HEK293 (cell line): ENCODE results near the gene CD151.

Experiments used
- CTCF ChIP-seq: fragments of 450-650 bp; formaldehyde crosslinking; IDR thresholded peaks from 2 replicates; pipeline ENCODE4 v1.5.1; 2016; ENCODE audit warnings: missing biosample characterization, missing genetic modification characterization
- KLF16 ChIP-seq: fragments of 450-650 bp; formaldehyde crosslinking; IDR thresholded peaks from 2 replicates; pipeline ENCODE4 v1.5.1; 2017; ENCODE audit warnings: missing biosample characterization, missing genetic modification characterization
- ZNF174 ChIP-seq: fragments of 450-650 bp; formaldehyde crosslinking; IDR thresholded peaks from 2 replicates; pipeline ENCODE4 v1.5.0; 2017; ENCODE audit warnings: missing biosample characterization, mild to moderate bottlenecking, missing genetic modification characterization
- ZNF214 ChIP-seq: fragments of 450-650 bp; formaldehyde crosslinking; IDR thresholded peaks from 2 replicates; pipeline ENCODE4 v1.5.1; 2017; ENCODE audit warnings: missing biosample characterization, mild to moderate bottlenecking, missing genetic modification characterization, borderline replicate concordance
- ZNF747 ChIP-seq: fragments of 450-650 bp; formaldehyde crosslinking; IDR thresholded peaks from 2 replicates; pipeline ENCODE4 v1.5.1; 2016; ENCODE audit warnings: missing biosample characterization, missing genetic modification characterization

DNA sequence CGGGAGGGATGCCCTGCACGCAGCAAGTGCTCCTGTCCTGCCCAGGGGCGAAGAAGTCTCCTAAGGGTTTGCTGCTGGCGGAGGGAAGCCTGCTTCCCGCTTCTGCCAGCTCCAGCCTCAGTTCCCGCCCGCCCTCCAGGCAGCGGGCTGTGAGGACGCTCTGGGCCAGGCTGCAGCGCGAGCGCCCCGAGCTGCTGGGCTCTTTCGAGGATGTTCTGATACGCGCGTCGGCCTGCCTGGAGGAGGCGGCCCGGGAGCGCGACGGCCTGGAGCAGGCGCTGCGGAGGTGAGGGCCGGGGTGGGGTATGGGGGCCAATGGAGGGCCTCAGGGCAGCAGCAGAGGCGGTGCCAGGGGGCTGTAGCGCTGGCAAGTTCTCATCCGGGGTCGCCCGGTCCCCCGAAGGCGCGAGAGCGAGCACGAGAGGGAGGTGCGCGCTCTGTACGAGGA, 2.9 kb upstream of the CD151 start:
- TF ChIP-seq CTCF (no peak), KLF16 (tag by site-specific recombination) (no peak), ZNF174 (tag by site-specific recombination) (no peak), ZNF747 (tag by site-specific recombination) (no peak), ZNF214 (tag by site-specific recombination) (no peak)
